ENCODE measurements around the gene ANKRD33B. TPM values are rescaled to one million over a fixed set of nuclear protein-coding genes. Genes with fewer than 3 reads are reported as not detected.

The ANKRD33B gene
- total RNA-seq, 2 experiments from 2014 or later = 4.6 to 4.9 TPM

- no peaks in the 10 kb centered on the region for H3K36me3 Mint-ChIP-seq (ENCODE audit: low read depth)
- H3K27me3 Mint-ChIP-seq = peaks cover 8% of the 10 kb centered on the region
- DNase-seq (no peak), ATAC-seq (no peak)
- H3K9me3 Mint-ChIP-seq (ENCODE audit: low read depth) = no peaks in the 10 kb centered on the region
- no peak overlapping the region for H3K27ac Mint-ChIP-seq
- ChIA-PET CTCF (interaction anchor here (1.2 kb wide), 1 partner anchor 16 kb away, joined by 5 read pairs; no protein-coding TSS in a partner anchor), POLR2A (interaction anchor here (0.6 kb wide), 1 partner anchor 192 kb away, joined by 3 read pairs; no protein-coding TSS in a partner anchor)
- H3K4me1 Mint-ChIP-seq = peaks cover 14% of the 10 kb centered on the region
- intact Hi-C loops (cut with DNase I, micrococcal nuclease) = no loop called here
- H3K4me3 Mint-ChIP-seq = no peak overlapping the region
Observed at GRCh38 chr5:10611290-10611689, 47.4 kb downstream of the ANKRD33B start.

GRCh38 chr5:10612251-10612650 lies 48.4 kb downstream of the ANKRD33B start:
- POLR2A ChIA-PET = interaction anchor here (0.5 to 0.6 kb wide), 2 partner anchors 177 to 193 kb away, joined by 3 read pairs; no protein-coding TSS in a partner anchor
- DNase-seq (no peak), ATAC-seq (no peak)
- CTCF ChIA-PET = no interaction called here
- Mint-ChIP-seq H3K27ac (no peak overlapping the region), H3K9me3 (ENCODE audit: low read depth) (no peaks in the 10 kb centered on the region), H3K27me3 (peaks cover 7% of the 10 kb centered on the region), H3K36me3 (ENCODE audit: low read depth) (no peaks in the 10 kb centered on the region), H3K4me3 (no peak overlapping the region), H3K4me1 (peaks cover 8% of the 10 kb centered on the region)
- intact Hi-C loops (cut with DNase I, micrococcal nuclease) = no loop called here

GRCh38 chr5:10615693-10616092 lies 51.8 kb downstream of the ANKRD33B start:
- no peak for ATAC-seq
- Mint-ChIP-seq H3K36me3 (ENCODE audit: low read depth) (no peaks in the 10 kb centered on the region), H3K4me3 (no peak overlapping the region), H3K27ac (no peak overlapping the region), H3K4me1 (peaks cover 2% of the 10 kb centered on the region), H3K9me3 (ENCODE audit: low read depth) (no peaks in the 10 kb centered on the region), H3K27me3 (no peaks in the 10 kb centered on the region)
- intact Hi-C loops (cut with DNase I, micrococcal nuclease) = no loop called here
- CTCF ChIA-PET = interaction anchor here (3.0 kb wide), 1 partner anchor 13 kb away, joined by 12 read pairs; no protein-coding TSS in a partner anchor
- no peak for DNase-seq
- POLR2A ChIA-PET = interaction anchor here (0.6 kb wide), 1 partner anchor 9 kb away, joined by 4 read pairs; no protein-coding TSS in a partner anchor

DNA sequence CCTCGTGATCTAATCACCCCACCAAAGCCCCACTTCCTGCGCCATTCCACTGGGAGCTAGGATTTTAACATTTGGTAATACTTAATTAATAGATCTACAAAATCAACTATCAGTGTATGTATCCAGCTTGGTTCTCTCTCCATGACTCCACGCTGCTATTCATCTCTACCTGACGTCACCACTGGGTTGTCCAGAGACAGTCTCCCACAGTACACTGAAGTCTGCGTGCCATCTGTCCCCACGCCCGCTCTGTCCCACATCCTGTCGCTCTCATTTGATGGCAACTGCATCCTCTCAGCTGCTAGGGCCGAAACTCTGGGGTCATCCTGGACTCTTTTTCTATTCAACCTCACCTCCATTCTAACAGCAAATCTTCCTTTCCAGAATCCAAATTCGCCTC lies 53.2 kb downstream of the ANKRD33B start:
- Mint-ChIP-seq H3K4me3 (no peak overlapping the region), H3K36me3 (ENCODE audit: low read depth) (no peaks in the 10 kb centered on the region), H3K4me1 (no peaks in the 10 kb centered on the region), H3K9me3 (ENCODE audit: low read depth) (no peaks in the 10 kb centered on the region), H3K27ac (no peak overlapping the region), H3K27me3 (no peaks in the 10 kb centered on the region)
- intact Hi-C loops (cut with DNase I, micrococcal nuclease) = no loop called here
- ATAC-seq (no peak), DNase-seq (no peak)
- CTCF ChIA-PET = interaction anchor here (1.0 to 3.0 kb wide), 2 partner anchors 11 kb away, joined by 4 to 12 read pairs; no protein-coding TSS in a partner anchor
- POLR2A ChIA-PET = no interaction called here

- DNase-seq = no peak
- Mint-ChIP-seq H3K27ac (no peak overlapping the region), H3K4me1 (no peaks in the 10 kb centered on the region), H3K36me3 (ENCODE audit: low read depth) (no peaks in the 10 kb centered on the region), H3K4me3 (no peak overlapping the region), H3K27me3 (no peaks in the 10 kb centered on the region), H3K9me3 (ENCODE audit: low read depth) (no peaks in the 10 kb centered on the region)
- POLR2A ChIA-PET = no interaction called here
- intact Hi-C loops (cut with DNase I, micrococcal nuclease) = no loop called here
- CTCF ChIA-PET = interaction anchor here (0.9 to 1.8 kb wide), 2 partner anchors 9 to 11 kb away, joined by 3 to 7 read pairs; no protein-coding TSS in a partner anchor
- ATAC-seq = no peak
Observed at GRCh38 chr5:10618311-10618710, 54.4 kb downstream of the ANKRD33B start.

- ATAC-seq = no peak
- intact Hi-C loops (cut with DNase I, micrococcal nuclease) = no loop called here
- no peaks in the 10 kb centered on the region for H3K4me1 Mint-ChIP-seq
Observed at GRCh38 chr5:10619649-10620048, 55.8 kb downstream of the ANKRD33B start.

GRCh38 chr5:10620346-10620745 lies 56.5 kb downstream of the ANKRD33B start:
- Mint-ChIP-seq H3K4me1 (no peaks in the 10 kb centered on the region), H3K36me3 (ENCODE audit: low read depth) (no peaks in the 10 kb centered on the region), H3K27me3 (no peaks in the 10 kb centered on the region), H3K4me3 (no peak overlapping the region), H3K9me3 (ENCODE audit: low read depth) (no peaks in the 10 kb centered on the region), H3K27ac (no peak overlapping the region)
- ATAC-seq (no peak), DNase-seq (no peak)
- ChIA-PET CTCF (interaction anchor here (0.5 kb wide), 1 partner anchor 369 kb away, joined by 3 read pairs; no protein-coding TSS in a partner anchor), POLR2A (no interaction called here)
- intact Hi-C loops (cut with DNase I, micrococcal nuclease) = no loop called here

More at GRCh38 chr5:10619649-10620048, 55.8 kb downstream of the ANKRD33B start:
- no peaks in the 10 kb centered on the region for H3K36me3 Mint-ChIP-seq (ENCODE audit: low read depth)
- H3K4me3 Mint-ChIP-seq = no peak overlapping the region
- ChIA-PET CTCF (interaction anchor here (1.8 kb wide), 1 partner anchor 8 kb away, joined by 7 read pairs; no protein-coding TSS in a partner anchor), POLR2A (no interaction called here)
- no peak for DNase-seq
- no peak overlapping the region for H3K27ac Mint-ChIP-seq
- no peaks in the 10 kb centered on the region for H3K9me3 Mint-ChIP-seq (ENCODE audit: low read depth)
- no peaks in the 10 kb centered on the region for H3K27me3 Mint-ChIP-seq

- Mint-ChIP-seq H3K27me3 (no peaks in the 10 kb centered on the region), H3K9me3 (ENCODE audit: low read depth) (no peaks in the 10 kb centered on the region), H3K36me3 (ENCODE audit: low read depth) (no peaks in the 10 kb centered on the region), H3K27ac (no peak overlapping the region), H3K4me3 (no peak overlapping the region), H3K4me1 (no peaks in the 10 kb centered on the region)
- CTCF ChIA-PET = interaction anchor here (0.7 kb wide), 1 partner anchor 171 kb away, joined by 3 read pairs; no protein-coding TSS in a partner anchor
- DNase-seq (no peak), ATAC-seq (no peak)
- intact Hi-C loops (cut with DNase I, micrococcal nuclease) = no loop called here
- POLR2A ChIA-PET = no interaction called here
Observed at GRCh38 chr5:10621832-10622231, 58.0 kb downstream of the ANKRD33B start.

GRCh38 chr5:10622810-10623209 lies 58.9 kb downstream of the ANKRD33B start:
- CTCF ChIA-PET = interaction anchor here (1.6 kb wide), 1 partner anchor 170 kb away, joined by 4 read pairs; no protein-coding TSS in a partner anchor
- H3K27ac Mint-ChIP-seq = no peak overlapping the region
- H3K4me1 Mint-ChIP-seq = peaks cover 10% of the 10 kb centered on the region
- no peaks in the 10 kb centered on the region for H3K27me3 Mint-ChIP-seq
- intact Hi-C loops (cut with DNase I, micrococcal nuclease) = no loop called here
- H3K4me3 Mint-ChIP-seq = no peak overlapping the region
- ATAC-seq (no peak), DNase-seq (no peak)
- H3K9me3 Mint-ChIP-seq (ENCODE audit: low read depth) = no peaks in the 10 kb centered on the region
- H3K36me3 Mint-ChIP-seq (ENCODE audit: low read depth) = no peaks in the 10 kb centered on the region
- POLR2A ChIA-PET = interaction anchor here (0.6 kb wide), 1 partner anchor 94 kb away, joined by 9 read pairs; no protein-coding TSS in a partner anchor

DNA sequence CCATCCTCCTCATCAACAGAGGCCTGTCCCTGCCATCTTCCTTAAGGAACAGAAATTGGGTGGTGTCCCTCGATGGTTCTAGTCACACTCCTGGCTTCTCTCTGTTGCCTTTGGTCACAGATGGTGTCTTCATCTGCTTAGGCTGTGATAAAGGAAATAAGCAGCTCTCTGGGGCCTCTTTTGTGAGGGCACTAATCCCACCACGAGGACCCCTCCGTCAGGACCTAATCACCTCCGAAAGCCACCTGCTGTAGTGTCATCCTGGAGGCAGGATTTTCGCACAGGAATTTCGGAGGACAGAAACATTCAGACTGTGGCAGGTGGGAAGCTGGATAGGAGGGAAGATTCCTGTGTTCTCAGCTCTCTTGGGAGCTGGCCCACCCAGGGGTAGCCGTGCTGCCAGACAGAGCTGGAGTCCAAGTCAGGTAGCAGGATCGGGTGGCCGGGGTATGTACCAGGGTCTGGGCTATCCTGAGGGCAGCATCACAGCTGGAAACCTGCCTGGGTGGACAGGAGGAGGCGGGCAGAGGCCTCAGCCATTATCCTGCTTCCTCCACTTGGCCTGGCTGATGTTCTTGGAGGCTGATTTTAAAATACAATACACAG lies 59.5 kb downstream of the ANKRD33B start:
- no peak overlapping the region for H3K27ac Mint-ChIP-seq
- H3K27me3 Mint-ChIP-seq = no peaks in the 10 kb centered on the region
- DNase-seq (no peak), ATAC-seq (no peak)
- H3K9me3 Mint-ChIP-seq (ENCODE audit: low read depth) = no peaks in the 10 kb centered on the region
- intact Hi-C loops (cut with DNase I, micrococcal nuclease) = no loop called here
- peaks cover 12% of the 10 kb centered on the region for H3K4me1 Mint-ChIP-seq
- CTCF ChIA-PET = interaction anchor here (0.6 to 1.6 kb wide), 2 partner anchors 142 to 171 kb away, joined by 3 to 4 read pairs; no protein-coding TSS in a partner anchor
- H3K36me3 Mint-ChIP-seq (ENCODE audit: low read depth) = no peaks in the 10 kb centered on the region
- H3K4me3 Mint-ChIP-seq = no peak overlapping the region
- POLR2A ChIA-PET = interaction anchor here (0.6 kb wide), 1 partner anchor 94 kb away, joined by 9 read pairs; no protein-coding TSS in a partner anchor

DNA sequence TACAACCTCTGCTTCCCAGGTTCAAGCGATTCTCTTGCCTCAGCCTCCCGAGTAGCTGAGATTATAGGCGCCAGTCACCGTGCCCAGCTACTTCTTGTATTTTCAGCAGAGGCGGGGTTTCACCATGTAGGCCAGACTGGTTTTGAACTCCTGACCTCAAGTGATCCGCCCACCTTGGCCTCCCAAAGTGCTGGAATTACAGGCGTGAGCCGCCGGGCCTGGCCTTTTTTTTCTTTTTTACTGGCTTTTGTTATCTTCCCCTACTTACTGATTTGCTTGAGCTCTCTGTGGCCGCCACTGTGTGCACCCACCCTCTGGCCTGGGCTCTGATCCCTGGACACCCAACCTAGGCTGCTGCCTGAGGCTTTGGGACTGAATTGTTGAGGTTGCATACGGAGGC lies 60.3 kb downstream of the ANKRD33B start:
- no peak for ATAC-seq
- H3K4me3 Mint-ChIP-seq = no peak overlapping the region
- intact Hi-C loops (cut with DNase I, micrococcal nuclease) = no loop called here
- DNase-seq = no peak
- CTCF ChIA-PET = interaction anchor here (1.6 kb wide), 1 partner anchor 172 kb away, joined by 4 read pairs; no protein-coding TSS in a partner anchor
- no peaks in the 10 kb centered on the region for H3K36me3 Mint-ChIP-seq (ENCODE audit: low read depth)
- POLR2A ChIA-PET = interaction anchor here (0.6 kb wide), 1 partner anchor 158 kb away, joined by 3 read pairs; no protein-coding TSS in a partner anchor
- H3K27me3 Mint-ChIP-seq = peaks cover under 1% of the 10 kb centered on the region
- no peaks in the 10 kb centered on the region for H3K9me3 Mint-ChIP-seq (ENCODE audit: low read depth)
- peaks cover 12% of the 10 kb centered on the region for H3K4me1 Mint-ChIP-seq
- no peak overlapping the region for H3K27ac Mint-ChIP-seq

GRCh38 chr5:10624679-10625078 lies 60.8 kb downstream of the ANKRD33B start:
- POLR2A ChIA-PET = no interaction called here
- DNase-seq (no peak), ATAC-seq (no peak)
- no peak overlapping the region for H3K4me3 Mint-ChIP-seq
- no peak overlapping the region for H3K27ac Mint-ChIP-seq
- no peaks in the 10 kb centered on the region for H3K36me3 Mint-ChIP-seq (ENCODE audit: low read depth)
- CTCF ChIA-PET = interaction anchor here (1.0 kb wide), 1 partner anchor 17 kb away, joined by 3 read pairs; no protein-coding TSS in a partner anchor
- peaks cover 5% of the 10 kb centered on the region for H3K27me3 Mint-ChIP-seq
- intact Hi-C loops (cut with DNase I, micrococcal nuclease) = no loop called here
- no peaks in the 10 kb centered on the region for H3K9me3 Mint-ChIP-seq (ENCODE audit: low read depth)
- H3K4me1 Mint-ChIP-seq = peaks cover 16% of the 10 kb centered on the region
